Stimulated activated CD4-positive, alpha-beta T cell treated with anti-CD3 and anti-CD28 coated beads, TNF-alpha, amount 100 ng/mL, for 24 hours (primary cell): ENCODE measurements around the gene RRBP1.
"Not testable (repeated sequence)": the region's sequence is repeated elsewhere in the genome, so short reads cannot be mapped to it uniquely, and the experiment has no call there.

Experiments
- DNase-seq, 3 experiments: peaks; one replicate each; pipeline ENCODE4 v3.0.0-alpha.2; 2020; ENCODE audit warnings: low read depth in 3 of 3

RRBP1 gene

GRCh38 chr20:17662333-17663039, 19.6 kb downstream of the RRBP1 start:
- DNase-seq, result no peak

- no peak for DNase-seq
These were observed 20.8 kb downstream of the RRBP1 start for GRCh38 chr20:17661121-17661744.

- no peak for DNase-seq
These were observed 21.4 kb downstream of the RRBP1 start for GRCh38 chr20:17660667-17661066.

GRCh38 chr20:17659801-17660200, 22.2 kb downstream of the RRBP1 start:
- DNase-seq, result no peak

GRCh38 chr20:17659344-17659743, 22.7 kb downstream of the RRBP1 start:
- DNase-seq, result not testable (repeated sequence)

- no peak for DNase-seq
These were observed 23.4 kb downstream of the RRBP1 start for GRCh38 chr20:17658648-17658993.

GRCh38 chr20:17657898-17658647, 24.0 kb downstream of the RRBP1 start:
- DNase-seq, result no peak

GRCh38 chr20:17657079-17657825, 24.8 kb downstream of the RRBP1 start:
- no peak for DNase-seq

GRCh38 chr20:17655865-17656479, 26.1 kb downstream of the RRBP1 start:
- DNase-seq, result no peak

GRCh38 chr20:17655286-17655651, 26.8 kb downstream of the RRBP1 start:
- no peak for DNase-seq

- DNase-seq, result no peak
These were observed 27.3 kb downstream of the RRBP1 start for GRCh38 chr20:17654649-17655285.

- no peak for DNase-seq
These were observed 28.0 kb downstream of the RRBP1 start for GRCh38 chr20:17653835-17654648.

- DNase-seq, result no peak
These were observed 29.6 kb downstream of the RRBP1 start for GRCh38 chr20:17652411-17652810.

GRCh38 chr20:17651760-17652388, 30.2 kb downstream of the RRBP1 start:
- no peak for DNase-seq

- no peak for DNase-seq
These were observed 30.8 kb downstream of the RRBP1 start for GRCh38 chr20:17651129-17651759.

- DNase-seq, result no peak
These were observed 31.5 kb downstream of the RRBP1 start for GRCh38 chr20:17650301-17651128.

- DNase-seq, result no peak
These were observed 33.0 kb downstream of the RRBP1 start for GRCh38 chr20:17648791-17649730.

GRCh38 chr20:17648315-17648646, 33.8 kb downstream of the RRBP1 start:
- DNase-seq, result no peak
